ENCODE data around the gene DCAF15.
"Not testable (repeated sequence)": the region's sequence is repeated elsewhere in the genome, so short reads cannot be mapped to it uniquely, and the experiment has no call there.

The DCAF15 gene, protein sequence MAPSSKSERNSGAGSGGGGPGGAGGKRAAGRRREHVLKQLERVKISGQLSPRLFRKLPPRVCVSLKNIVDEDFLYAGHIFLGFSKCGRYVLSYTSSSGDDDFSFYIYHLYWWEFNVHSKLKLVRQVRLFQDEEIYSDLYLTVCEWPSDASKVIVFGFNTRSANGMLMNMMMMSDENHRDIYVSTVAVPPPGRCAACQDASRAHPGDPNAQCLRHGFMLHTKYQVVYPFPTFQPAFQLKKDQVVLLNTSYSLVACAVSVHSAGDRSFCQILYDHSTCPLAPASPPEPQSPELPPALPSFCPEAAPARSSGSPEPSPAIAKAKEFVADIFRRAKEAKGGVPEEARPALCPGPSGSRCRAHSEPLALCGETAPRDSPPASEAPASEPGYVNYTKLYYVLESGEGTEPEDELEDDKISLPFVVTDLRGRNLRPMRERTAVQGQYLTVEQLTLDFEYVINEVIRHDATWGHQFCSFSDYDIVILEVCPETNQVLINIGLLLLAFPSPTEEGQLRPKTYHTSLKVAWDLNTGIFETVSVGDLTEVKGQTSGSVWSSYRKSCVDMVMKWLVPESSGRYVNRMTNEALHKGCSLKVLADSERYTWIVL

GRCh38 chr19:13952154-13952930 is at the start of gene DCAF15:
Gene DCAF15 (plus strand): TSS chr19:13952509. CDS start chr19:13952513, 4 bp downstream.
- peak; percentile 96 to 98 for DNase-seq

GRCh38 chr19:13902993-13903555 is 49.2 kb upstream of the DCAF15 start:
- DNase-seq: no peak

DNA sequence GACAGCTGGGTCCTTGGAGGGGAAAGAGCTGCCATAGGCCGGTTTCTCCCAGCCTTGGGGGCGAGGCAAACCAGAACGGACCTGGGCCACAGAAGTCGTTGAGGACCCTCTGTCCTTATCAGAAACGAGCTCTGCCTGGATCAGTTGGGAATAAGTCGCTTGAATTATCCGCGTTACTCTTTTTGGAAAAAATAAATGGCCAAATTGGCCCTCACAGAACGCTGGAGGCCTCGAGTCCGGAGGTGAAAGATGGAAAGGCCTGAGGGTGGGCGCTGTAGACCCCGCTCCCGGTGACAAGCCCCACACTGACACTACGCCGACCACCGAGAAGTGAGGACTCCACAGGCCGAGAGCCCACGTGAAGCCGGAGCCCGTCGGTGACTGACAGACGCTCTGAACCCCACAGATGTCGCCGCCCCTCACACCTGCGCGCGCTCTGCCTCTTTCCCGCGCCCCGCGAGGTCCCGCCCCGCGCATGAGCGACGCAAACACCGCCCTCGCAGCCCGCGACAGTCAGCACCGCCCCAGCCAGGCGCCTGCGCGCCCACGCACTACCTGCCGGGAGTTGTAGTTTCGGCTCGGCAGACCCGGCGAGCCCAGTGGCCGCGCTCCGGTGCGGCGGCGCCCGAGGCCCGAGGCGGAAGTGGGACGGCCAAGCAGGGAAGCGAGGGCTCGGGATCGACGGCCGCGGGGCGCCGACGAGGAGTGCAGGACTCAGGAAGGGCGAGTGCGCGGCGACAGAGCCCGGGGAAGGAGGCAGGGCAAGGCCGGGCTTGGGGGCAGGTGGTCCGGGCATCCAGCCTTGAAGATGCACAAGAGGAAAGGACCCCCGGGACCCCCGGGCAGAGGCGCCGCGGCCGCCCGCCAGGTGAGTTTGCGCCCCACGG is 46.4 kb upstream of the DCAF15 start, which contains the start of the genes BRME1 and CC2D1A:
Gene BRME1 (minus strand): TSS at position 484 of the 887 bp plus-strand sequence. CDS start 1,225 bp downstream, outside the sequence.
Gene CC2D1A (plus strand): TSS at position 568 of the 887 bp plus-strand sequence. CDS start 241 bp downstream, at position 809.
- peak; percentile 96 to 97 for DNase-seq

GRCh38 chr19:13906521-13906904 is 45.8 kb upstream of the DCAF15 start:
- no peak for DNase-seq

DNA sequence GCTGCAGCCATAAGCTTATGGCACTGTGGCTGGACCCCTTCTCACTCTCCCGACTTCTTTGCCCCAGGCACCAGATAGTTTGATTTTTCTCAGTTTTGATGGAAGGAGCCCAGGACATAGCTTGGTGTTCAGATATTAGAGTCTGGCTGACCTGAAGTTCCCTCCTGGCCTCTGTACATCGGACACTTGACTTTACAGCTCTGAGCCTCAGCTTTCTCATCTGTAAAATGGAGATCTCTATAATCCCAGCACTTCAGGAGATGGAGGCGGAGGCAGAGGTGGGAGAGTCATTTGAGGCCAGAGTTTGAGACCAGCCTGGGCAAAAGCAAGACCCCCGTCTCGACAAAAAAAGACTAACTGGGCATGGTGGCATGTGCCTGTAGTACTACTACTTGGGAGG is 45.4 kb upstream of the DCAF15 start:
- no peak for DNase-seq

- no peak for DNase-seq
These were observed 43.6 kb upstream of the DCAF15 start for GRCh38 chr19:13908674-13909073.

DNA sequence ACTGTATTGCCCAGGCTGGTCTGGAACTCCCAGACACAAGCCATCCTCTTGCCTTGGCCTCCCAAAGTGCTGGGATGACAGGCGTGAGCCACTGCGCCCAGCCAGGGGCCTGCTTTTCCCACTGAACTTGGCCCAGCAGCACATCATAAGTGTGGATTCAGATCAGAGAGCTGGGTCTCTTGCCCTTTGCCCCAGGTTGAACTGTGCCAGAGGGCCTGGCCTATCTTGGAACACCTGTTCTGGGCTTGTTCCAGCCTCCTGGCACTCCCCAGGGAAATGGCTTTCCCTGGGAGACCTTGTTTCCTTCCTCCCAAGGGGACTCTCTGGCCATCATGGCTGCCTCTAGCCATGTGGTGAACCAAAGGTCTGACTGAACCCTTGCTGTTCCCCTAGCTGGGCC is 42.9 kb upstream of the DCAF15 start:
- no peak for DNase-seq

DNA sequence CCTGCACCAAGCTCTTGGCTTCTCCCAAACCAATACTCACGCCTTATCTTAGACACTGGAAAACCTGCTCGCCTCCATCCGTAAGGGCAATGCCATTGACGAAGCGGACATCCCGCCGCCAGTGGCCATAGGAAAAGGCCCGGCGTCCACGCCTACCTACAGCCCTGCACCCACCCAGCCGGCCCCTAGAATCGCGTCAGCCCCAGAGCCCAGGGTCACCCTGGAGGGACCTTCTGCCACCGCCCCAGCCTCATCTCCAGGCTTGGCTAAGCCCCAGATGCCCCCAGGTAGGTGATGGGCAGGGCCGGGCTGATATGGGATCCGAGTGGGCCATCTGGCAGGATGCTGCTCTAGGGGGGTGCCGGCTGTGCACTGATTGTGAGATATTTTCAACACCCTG is 39.0 kb upstream of the DCAF15 start:
- DNase-seq: no peak

DNA sequence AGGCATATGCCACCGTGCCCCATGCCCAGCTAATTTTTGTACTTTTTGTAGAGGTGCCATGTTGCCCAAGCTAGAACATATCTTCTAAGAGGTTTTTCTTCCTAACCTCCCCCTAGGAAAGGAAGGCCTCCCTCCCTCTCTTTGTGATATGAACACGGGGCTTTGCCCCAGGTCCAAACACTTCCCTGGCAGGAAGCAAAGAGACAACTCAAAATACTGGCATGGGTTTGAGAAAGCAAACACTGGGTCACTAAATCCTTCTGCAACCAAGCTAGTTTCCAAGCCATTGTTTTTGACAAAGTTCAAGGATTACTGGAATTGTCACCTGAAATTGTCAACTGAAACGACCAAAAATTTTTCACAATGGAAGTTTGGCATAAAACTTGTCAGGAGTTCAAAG is 37.5 kb upstream of the DCAF15 start:
- no peak for DNase-seq

GRCh38 chr19:13917888-13918406 is 34.4 kb upstream of the DCAF15 start:
- DNase-seq: no peak

DNA sequence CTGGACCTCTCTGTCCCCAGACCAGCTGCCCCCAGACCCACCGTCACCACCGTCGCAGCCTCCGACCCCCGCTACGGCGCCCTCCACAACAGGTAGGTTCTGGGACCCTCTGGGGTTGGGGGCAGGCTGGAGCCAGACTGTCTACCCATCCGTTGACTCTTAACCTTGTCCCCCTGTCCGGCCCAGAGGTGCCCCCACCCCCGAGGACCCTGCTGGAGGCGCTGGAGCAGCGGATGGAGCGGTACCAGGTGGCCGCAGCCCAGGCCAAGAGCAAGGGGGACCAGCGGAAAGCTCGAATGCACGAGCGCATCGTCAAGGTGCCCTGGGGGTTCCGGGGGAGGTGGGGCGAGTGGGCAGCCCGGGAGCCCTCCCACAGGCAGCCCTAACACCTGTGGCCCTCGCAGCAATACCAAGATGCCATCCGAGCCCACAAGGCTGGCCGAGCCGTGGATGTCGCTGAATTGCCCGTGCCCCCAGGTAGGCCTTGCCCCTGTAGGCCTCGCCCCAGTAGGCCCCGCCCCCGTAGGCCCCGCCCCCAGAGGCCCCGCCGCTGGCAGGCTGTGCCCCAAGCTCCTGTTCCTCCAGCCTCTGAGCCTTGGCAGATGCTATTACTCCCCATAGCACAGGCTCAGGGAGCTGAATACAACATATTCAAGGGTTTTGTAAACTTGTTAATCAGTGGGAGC is 33.4 kb upstream of the DCAF15 start:
- no peak for DNase-seq

DNA sequence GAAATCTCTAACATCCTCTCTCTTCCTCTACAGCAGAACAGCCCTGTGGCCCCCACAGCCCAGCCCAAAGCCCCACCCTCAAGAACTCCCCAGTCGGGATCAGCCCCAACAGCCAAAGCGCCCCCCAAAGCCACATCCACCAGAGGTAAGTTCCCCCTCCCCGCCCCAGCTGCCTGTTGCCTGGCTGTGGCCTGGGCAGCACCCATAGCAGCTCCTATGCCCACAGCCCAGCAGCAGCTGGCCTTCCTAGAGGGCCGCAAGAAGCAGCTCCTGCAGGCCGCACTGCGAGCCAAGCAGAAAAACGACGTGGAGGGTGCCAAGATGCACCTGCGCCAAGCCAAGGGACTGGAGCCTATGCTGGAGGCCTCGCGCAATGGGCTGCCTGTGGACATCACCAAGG is 31.8 kb upstream of the DCAF15 start:
- DNase-seq: no peak

- peak in 1 of 2 donors; percentile 15 for DNase-seq
These were observed 31.2 kb upstream of the DCAF15 start for GRCh38 chr19:13920940-13921747.

GRCh38 chr19:13922118-13922517 is 30.2 kb upstream of the DCAF15 start:
- not testable (repeated sequence) for DNase-seq

GRCh38 chr19:13923194-13923987 is 28.9 kb upstream of the DCAF15 start:
- DNase-seq: no peak

GRCh38 chr19:13926010-13926409 is 26.3 kb upstream of the DCAF15 start:
- DNase-seq: no peak

GRCh38 chr19:13926715-13927114 is 25.6 kb upstream of the DCAF15 start:
- DNase-seq: no peak

GRCh38 chr19:13929340-13929739 is 23.0 kb upstream of the DCAF15 start:
- no peak for DNase-seq

GRCh38 chr19:13929956-13930355 is 22.4 kb upstream of the DCAF15 start:
- no peak for DNase-seq
